ENCODE measurements around the gene KCNG4.
A peak's percentile ranks its signal among the peaks of the same experiment; 100 is the strongest.

The KCNG4 gene

DNA sequence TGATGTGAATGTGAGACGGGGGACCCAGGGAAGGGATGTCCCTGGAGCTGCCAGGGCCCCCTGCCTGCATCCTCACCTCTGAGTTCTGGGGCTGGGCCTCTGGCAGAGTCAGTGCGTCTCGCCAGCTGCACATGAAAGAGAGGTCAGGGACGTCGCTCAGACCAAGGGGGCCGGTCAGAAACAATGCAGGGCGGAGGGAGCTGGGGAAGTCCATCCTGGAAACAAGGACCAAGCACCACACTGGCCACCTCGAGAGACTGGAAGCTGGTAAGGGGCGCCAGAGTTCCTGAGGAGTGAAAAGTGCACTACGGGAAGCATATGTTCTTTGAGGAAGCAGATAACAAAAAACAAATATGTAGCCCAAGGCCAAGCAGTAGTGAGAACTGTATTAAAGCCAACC, 55.0 kb downstream of the KCNG4 start:
- TF ChIP-seq, protein P1, sequence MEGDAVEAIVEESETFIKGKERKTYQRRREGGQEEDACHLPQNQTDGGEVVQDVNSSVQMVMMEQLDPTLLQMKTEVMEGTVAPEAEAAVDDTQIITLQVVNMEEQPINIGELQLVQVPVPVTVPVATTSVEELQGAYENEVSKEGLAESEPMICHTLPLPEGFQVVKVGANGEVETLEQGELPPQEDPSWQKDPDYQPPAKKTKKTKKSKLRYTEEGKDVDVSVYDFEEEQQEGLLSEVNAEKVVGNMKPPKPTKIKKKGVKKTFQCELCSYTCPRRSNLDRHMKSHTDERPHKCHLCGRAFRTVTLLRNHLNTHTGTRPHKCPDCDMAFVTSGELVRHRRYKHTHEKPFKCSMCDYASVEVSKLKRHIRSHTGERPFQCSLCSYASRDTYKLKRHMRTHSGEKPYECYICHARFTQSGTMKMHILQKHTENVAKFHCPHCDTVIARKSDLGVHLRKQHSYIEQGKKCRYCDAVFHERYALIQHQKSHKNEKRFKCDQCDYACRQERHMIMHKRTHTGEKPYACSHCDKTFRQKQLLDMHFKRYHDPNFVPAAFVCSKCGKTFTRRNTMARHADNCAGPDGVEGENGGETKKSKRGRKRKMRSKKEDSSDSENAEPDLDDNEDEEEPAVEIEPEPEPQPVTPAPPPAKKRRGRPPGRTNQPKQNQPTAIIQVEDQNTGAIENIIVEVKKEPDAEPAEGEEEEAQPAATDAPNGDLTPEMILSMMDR (IDR thresholded peaks at IDR 0.05; ENCODE audit: low read depth, low read length), result no peak
- Histone ChIP-seq H3K4me3 (ENCODE audit: low read depth, low read length) (no peak overlapping the region), H3K9me3 (ENCODE audit: severe bottlenecking) (no peaks in the 10 kb centered on the region), H3K27me3 (ENCODE audit: insufficient read depth, low read depth, severe bottlenecking) (no peaks in the 10 kb centered on the region), H3K27ac (no peak overlapping the region), H3K36me3 (peaks cover 3% of the 10 kb centered on the region; the same call in 1 of the 2 replicates)
- DNase-seq, result no peak

DNA sequence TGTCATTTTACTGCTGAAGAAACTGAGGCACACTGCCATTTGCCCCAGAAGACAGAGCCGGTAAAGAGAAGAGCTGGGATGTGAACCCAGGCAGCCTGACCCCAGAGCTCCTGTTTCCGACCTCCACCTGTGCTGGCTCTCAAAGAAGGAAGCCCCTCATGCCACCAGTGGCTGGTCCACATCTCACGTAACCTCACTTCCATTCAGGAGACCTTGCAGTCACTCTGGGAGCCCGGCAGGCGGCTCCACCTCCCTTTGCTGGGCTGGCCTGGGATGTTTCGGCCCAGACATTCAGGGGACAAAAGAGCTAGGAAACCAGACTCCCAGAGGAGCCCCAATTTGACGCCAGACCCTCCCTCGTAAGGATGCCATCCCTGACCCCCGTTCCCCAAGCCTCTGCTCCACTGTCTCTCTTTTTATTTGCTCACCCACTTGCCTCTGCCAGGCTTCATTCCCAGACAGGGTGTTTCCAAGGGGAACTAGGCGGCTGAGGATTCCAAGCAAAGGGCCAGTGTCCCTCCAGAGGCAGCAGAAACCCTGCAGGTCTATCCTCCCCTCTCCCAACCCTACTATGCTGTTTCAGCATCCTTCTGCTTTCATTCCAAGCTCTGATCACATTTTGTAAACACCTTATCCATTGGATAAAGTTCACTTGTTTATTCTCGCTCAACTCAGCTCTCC, 55.8 kb downstream of the KCNG4 start:
- H3K9me3 ChIP-seq (ENCODE audit: severe bottlenecking), result no peaks in the 10 kb centered on the region
- peak; percentile 38 for DNase-seq
- TF ChIP-seq, protein P1 (IDR thresholded peaks at IDR 0.05; ENCODE audit: low read depth, low read length), result peak; percentile 71
- H3K27me3 ChIP-seq (ENCODE audit: insufficient read depth, low read depth, severe bottlenecking), result no peaks in the 10 kb centered on the region
- H3K36me3 ChIP-seq, result peaks cover 3% of the 10 kb centered on the region; the same call in 1 of the 2 replicates
- no peak overlapping the region for H3K27ac ChIP-seq
- H3K4me3 ChIP-seq (ENCODE audit: low read depth, low read length), result no peak overlapping the region

- Histone ChIP-seq H3K27me3 (ENCODE audit: insufficient read depth, low read depth, severe bottlenecking) (no peaks in the 10 kb centered on the region), H3K9me3 (ENCODE audit: severe bottlenecking) (no peaks in the 10 kb centered on the region), H3K36me3 (peaks cover 3% of the 10 kb centered on the region; the same call in 1 of the 2 replicates), H3K4me3 (ENCODE audit: low read depth, low read length) (no peak overlapping the region), H3K27ac (no peak overlapping the region)
- DNase-seq, result no peak
- TF ChIP-seq, protein P1 (IDR thresholded peaks at IDR 0.05; ENCODE audit: low read depth, low read length), result no peak
These were observed 56.3 kb downstream of the KCNG4 start for GRCh38 chr16:84183572-84183875.

DNA sequence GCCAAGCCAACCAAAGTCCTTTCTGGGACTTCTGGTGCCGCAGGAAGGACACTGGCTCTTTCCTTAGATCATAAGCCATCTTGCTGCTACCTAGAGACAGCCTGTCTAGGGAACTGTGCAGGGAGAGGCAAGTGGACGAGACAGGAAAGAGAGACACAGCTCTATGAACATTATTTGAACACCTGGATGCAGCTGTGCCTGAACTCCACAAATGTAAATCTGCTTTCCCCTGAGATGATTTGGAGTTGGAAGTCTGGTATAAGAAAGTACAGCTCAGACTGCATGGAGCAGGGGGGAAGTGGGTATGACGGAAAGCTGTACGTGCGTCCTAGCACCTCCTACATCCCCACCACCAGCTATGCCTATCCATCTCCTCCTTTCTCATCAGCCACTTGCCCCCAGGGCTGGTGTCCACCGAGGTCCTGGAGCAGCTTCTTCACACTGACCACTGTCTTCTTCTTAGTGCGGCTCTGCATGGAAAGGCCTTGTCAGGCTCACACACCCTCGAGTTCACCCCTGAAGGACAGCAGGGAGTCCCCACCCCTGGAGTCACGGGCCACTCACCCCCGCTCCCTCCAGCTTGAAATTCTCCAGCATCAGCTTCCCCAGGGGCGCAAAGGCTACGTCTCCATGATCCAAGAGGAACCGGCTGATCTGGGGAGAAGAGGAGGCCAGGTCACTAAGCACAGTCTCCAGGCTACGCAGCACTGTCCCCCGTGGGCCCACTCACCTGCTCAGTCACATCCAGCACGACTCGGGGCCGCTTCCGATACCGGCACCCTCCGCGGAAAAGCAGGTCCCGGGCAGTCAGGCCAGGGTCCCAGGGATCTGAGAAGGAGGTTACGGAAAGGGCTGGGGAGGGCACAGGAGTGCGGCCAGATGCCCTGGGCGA, 56.9 kb downstream of the KCNG4 start:
- TF ChIP-seq, protein P1 (IDR thresholded peaks at IDR 0.05; ENCODE audit: low read depth, low read length), result no peak
- Histone ChIP-seq H3K27me3 (ENCODE audit: insufficient read depth, low read depth, severe bottlenecking) (no peaks in the 10 kb centered on the region), H3K4me3 (ENCODE audit: low read depth, low read length) (no peak overlapping the region), H3K36me3 (peaks cover 3% of the 10 kb centered on the region; the same call in 1 of the 2 replicates), H3K27ac (no peak overlapping the region), H3K9me3 (ENCODE audit: severe bottlenecking) (no peaks in the 10 kb centered on the region)
- DNase-seq, result no peak

DNA sequence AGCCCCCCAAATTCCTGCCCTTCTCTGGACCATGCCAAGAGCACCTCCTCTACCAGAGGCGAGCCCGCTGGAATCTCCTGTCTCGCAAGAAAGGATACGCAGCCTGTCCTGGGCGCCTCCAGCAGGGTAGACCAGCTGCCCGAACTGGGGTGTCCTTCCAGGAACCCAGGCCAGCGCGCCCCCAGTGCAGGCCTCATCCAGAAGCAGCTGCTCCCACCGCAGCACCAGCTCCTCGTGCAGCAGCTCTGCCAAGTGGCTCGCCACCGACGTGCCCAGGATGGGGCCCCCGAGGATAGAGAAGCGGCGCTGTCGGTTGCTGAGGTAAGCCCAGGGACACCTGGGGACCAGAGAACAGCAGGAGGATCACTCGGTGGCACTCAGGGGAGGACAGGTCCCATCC, 57.7 kb downstream of the KCNG4 start:
- no peaks in the 10 kb centered on the region for H3K9me3 ChIP-seq (ENCODE audit: severe bottlenecking)
- TF ChIP-seq, protein P1 (IDR thresholded peaks at IDR 0.05; ENCODE audit: low read depth, low read length), result no peak
- H3K4me3 ChIP-seq (ENCODE audit: low read depth, low read length), result no peak overlapping the region
- H3K27me3 ChIP-seq (ENCODE audit: insufficient read depth, low read depth, severe bottlenecking), result no peaks in the 10 kb centered on the region
- peaks cover 3% of the 10 kb centered on the region; the same call in 1 of the 2 replicates for H3K36me3 ChIP-seq
- DNase-seq, result no peak
- H3K27ac ChIP-seq, result no peak overlapping the region

Measured in WERI-Rb-1 (cell line).